ENCODE data around the gene L3MBTL4. TPM values are rescaled to one million over a fixed set of nuclear protein-coding genes. Genes with fewer than 3 reads are reported as not detected.

L3MBTL4 gene
- total RNA-seq, 4 donors from 2014 or later = 0.40 to 3.8 (median 0.76) TPM

DNA sequence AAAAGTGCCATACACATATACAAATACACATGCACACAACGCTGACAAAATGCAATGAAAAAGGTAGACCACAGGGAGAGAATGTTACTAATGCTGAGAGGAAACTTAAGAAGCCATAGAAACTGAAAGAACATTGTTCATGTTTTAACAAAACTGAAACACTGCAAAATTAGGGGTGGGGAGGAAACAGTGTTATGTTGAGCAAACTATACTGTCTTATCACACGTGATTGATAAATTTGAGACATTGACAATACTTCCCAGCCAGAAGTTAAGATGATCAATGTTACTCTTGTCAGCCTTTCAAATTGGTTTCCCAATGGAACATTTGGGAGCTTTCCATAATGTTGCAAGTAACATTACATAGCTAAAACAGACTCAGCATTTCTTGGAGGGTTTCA, 165.5 kb downstream of the L3MBTL4 start:
- DNase-seq (no peak), ATAC-seq (no peak)
- no peaks in the 10 kb centered on the region for H3K9me3 ChIP-seq
- intact Hi-C loops (cut with DNase I; ENCODE audit: low total_unique reads) = no loop called here
- TF ChIP-seq POLR2A (IDR thresholded peaks at IDR 0.05) = no peak
- TF ChIP-seq, protein P1, sequence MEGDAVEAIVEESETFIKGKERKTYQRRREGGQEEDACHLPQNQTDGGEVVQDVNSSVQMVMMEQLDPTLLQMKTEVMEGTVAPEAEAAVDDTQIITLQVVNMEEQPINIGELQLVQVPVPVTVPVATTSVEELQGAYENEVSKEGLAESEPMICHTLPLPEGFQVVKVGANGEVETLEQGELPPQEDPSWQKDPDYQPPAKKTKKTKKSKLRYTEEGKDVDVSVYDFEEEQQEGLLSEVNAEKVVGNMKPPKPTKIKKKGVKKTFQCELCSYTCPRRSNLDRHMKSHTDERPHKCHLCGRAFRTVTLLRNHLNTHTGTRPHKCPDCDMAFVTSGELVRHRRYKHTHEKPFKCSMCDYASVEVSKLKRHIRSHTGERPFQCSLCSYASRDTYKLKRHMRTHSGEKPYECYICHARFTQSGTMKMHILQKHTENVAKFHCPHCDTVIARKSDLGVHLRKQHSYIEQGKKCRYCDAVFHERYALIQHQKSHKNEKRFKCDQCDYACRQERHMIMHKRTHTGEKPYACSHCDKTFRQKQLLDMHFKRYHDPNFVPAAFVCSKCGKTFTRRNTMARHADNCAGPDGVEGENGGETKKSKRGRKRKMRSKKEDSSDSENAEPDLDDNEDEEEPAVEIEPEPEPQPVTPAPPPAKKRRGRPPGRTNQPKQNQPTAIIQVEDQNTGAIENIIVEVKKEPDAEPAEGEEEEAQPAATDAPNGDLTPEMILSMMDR (IDR thresholded peaks at IDR 0.05 in 4 of 5, conservative IDR thresholded peaks at IDR 0.05 in 1 of 5) = no peak
- H3K27ac ChIP-seq = no peak overlapping the region
- no peaks in the 10 kb centered on the region for H3K27me3 ChIP-seq
- in situ Hi-C loops (cut with MboI; ENCODE audit: low sequenced_read_pairs in 4 of 4) = loop anchor here in 2 of 4 donors (25.0 kb wide), 1 partner anchor 88 kb away; no protein-coding TSS in a partner anchor
- no peaks in the 10 kb centered on the region for H3K4me1 ChIP-seq
- no peaks in the 10 kb centered on the region for H3K36me3 ChIP-seq
- H3K4me3 ChIP-seq = no peak overlapping the region

DNA sequence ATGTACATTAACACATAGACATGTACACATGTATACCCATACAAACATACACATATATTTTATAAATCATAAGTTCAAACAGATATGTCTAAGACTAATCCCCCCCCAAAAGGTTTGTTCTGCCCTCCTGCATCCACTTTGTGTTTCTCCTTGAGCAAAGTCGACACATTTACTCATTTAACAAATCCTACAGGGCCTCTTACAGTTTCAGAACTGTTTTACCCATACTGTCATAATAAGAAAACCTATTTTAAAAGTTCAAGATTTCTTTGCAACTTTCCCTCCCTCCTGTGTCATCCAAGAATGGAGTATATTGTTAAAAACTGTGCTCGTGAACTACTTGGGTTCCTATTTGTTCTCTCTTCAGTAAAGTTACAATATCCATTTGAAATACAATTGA, 166.7 kb downstream of the L3MBTL4 start:
- intact Hi-C loops (cut with DNase I; ENCODE audit: low total_unique reads) = no loop called here
- H3K9me3 ChIP-seq = no peaks in the 10 kb centered on the region
- no peaks in the 10 kb centered on the region for H3K27me3 ChIP-seq
- TF ChIP-seq POLR2A (IDR thresholded peaks at IDR 0.05) = no peak
- TF ChIP-seq, protein P1 (IDR thresholded peaks at IDR 0.05 in 4 of 5, conservative IDR thresholded peaks at IDR 0.05 in 1 of 5) = no peak
- DNase-seq = no peak
- no peak overlapping the region for H3K27ac ChIP-seq
- H3K4me1 ChIP-seq = no peaks in the 10 kb centered on the region
- in situ Hi-C loops (cut with MboI; ENCODE audit: low sequenced_read_pairs in 4 of 4) = loop anchor here in 2 of 4 donors (25.0 kb wide), 1 partner anchor 89 kb away; no protein-coding TSS in a partner anchor
- ATAC-seq = no peak
- H3K36me3 ChIP-seq = no peaks in the 10 kb centered on the region
- no peak overlapping the region for H3K4me3 ChIP-seq

DNA sequence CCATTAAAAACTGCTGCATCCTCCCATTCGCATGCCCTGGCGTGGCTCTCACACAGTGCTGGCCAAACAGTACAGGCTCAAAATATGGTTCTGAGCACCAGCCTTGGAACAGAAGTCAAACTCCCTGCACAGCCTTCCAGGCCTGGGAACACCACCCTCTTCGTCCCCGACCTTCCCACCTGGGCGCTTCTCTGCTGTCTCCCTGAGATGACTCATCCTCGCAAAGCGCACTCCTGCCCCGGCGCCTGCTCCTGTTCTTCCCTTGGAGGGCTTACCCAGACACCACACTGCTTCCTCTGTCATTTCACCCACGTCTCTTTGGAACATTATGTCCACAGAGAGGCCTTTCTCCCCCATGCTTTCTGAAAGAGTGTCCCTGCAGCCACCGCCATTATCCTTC, 172.7 kb downstream of the L3MBTL4 start:
- in situ Hi-C loops (cut with MboI; ENCODE audit: low sequenced_read_pairs in 4 of 4) = loop anchor here in 2 of 4 donors (25.0 kb wide), 1 partner anchor 95 kb away; no protein-coding TSS in a partner anchor
- Histone ChIP-seq H3K36me3 (no peaks in the 10 kb centered on the region), H3K27me3 (no peaks in the 10 kb centered on the region), H3K4me3 (no peak overlapping the region), H3K27ac (no peak overlapping the region), H3K4me1 (no peaks in the 10 kb centered on the region), H3K9me3 (no peaks in the 10 kb centered on the region)
- TF ChIP-seq, protein P1 (IDR thresholded peaks at IDR 0.05 in 4 of 5, conservative IDR thresholded peaks at IDR 0.05 in 1 of 5) = no peak
- no peak for TF ChIP-seq POLR2A (IDR thresholded peaks at IDR 0.05)
- ATAC-seq = no peak
- no peak for DNase-seq
- intact Hi-C loops (cut with DNase I; ENCODE audit: low total_unique reads) = no loop called here

DNA sequence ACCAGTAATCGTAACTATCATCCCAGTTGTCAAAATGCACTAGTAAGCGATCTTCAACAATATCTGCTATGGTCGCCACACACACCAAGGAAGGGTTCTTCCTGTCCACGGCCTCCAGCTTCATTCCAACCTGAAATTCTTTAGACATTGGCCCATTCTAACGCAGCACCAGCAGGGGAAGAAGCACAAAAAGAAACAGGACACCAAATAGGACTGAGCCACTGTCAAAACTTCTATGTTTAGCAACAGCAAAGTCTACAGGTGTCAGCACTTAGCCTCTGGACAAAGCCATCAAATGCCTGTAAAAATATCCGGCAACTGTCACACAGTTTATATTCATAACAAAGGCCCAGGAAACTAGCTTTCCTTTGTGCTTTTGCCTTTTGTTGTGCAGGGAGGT, 175.0 kb downstream of the L3MBTL4 start:
- Histone ChIP-seq H3K27me3 (no peaks in the 10 kb centered on the region), H3K4me3 (no peak overlapping the region), H3K9me3 (no peaks in the 10 kb centered on the region), H3K36me3 (no peaks in the 10 kb centered on the region), H3K27ac (no peak overlapping the region), H3K4me1 (no peaks in the 10 kb centered on the region)
- in situ Hi-C loops (cut with MboI; ENCODE audit: low sequenced_read_pairs in 4 of 4) = loop anchor here in 2 of 4 donors (25.0 kb wide), 1 partner anchor 98 kb away; no protein-coding TSS in a partner anchor
- intact Hi-C loops (cut with DNase I; ENCODE audit: low total_unique reads) = no loop called here
- TF ChIP-seq POLR2A (IDR thresholded peaks at IDR 0.05) = no peak
- TF ChIP-seq, protein P1 (IDR thresholded peaks at IDR 0.05 in 4 of 5, conservative IDR thresholded peaks at IDR 0.05 in 1 of 5) = no peak
- no peak for ATAC-seq
- no peak for DNase-seq

DNA sequence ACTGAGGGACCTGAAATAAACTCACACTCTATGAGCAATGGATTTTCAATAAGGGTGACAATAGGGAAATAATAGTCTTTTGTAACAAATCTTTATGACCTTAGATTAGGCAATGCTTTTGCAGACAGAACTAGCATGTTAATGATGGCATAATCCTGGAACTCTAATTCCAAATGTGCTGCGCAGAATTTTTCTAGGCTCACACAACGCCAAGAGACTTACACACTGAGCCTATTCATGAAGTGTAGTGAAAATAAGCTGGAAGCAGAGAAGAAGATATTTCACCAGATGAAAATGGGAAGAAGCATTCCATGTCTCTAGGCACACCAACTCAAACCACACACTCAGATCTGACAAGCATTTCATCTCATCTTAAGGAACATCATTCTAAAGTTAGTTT, 178.5 kb downstream of the L3MBTL4 start:
- Histone ChIP-seq H3K27ac (no peak overlapping the region), H3K27me3 (no peaks in the 10 kb centered on the region), H3K4me1 (no peaks in the 10 kb centered on the region), H3K9me3 (no peaks in the 10 kb centered on the region), H3K36me3 (no peaks in the 10 kb centered on the region), H3K4me3 (no peak overlapping the region)
- ATAC-seq = no peak
- in situ Hi-C loops (cut with MboI; ENCODE audit: low sequenced_read_pairs in 4 of 4) = loop anchor here in 2 of 4 donors (25.0 kb wide), 1 partner anchor 101 kb away; no protein-coding TSS in a partner anchor
- TF ChIP-seq, protein P1 (IDR thresholded peaks at IDR 0.05 in 4 of 5, conservative IDR thresholded peaks at IDR 0.05 in 1 of 5) = no peak
- TF ChIP-seq POLR2A (IDR thresholded peaks at IDR 0.05) = no peak
- intact Hi-C loops (cut with DNase I; ENCODE audit: low total_unique reads) = no loop called here
- no peak for DNase-seq

All from gastrocnemius medialis (tissue), 4 donors.